Transverse colon (tissue), 3 donors: ENCODE measurements around the gene SNTA1.

Experiments
- EP300 ChIP-seq: sonication (generic); formaldehyde crosslinking; IDR thresholded peaks from one replicate; pipeline ENCODE4 v1.6.1; 2017; ENCODE audit warnings: antibody characterized with exemption, low read depth
- POLR2A ChIP-seq: fragments of 450-650 bp; IDR thresholded peaks from one replicate; pipeline ENCODE4 v1.6.1; 2016; ENCODE audit warnings: antibody characterized with exemption, mild to moderate bottlenecking, moderate library complexity
- TF ChIP-seq, protein P1 (sequence below), 5 experiments: fragments of 200-600 bp in 3 of 5; fragments of 450-650 bp in 2 of 5; sonication (generic) in 3 of 5; IDR thresholded peaks; 1 replicate in 2 of 5; 2 replicates in 3 of 5; pipeline ENCODE4 v1.5.1; 2016 to 2017; ENCODE audit warnings: antibody characterized with exemption in 5 of 5, inconsistent platforms in 3 of 5, mild to moderate bottlenecking in 2 of 5, moderate library complexity in 1 of 5

DNA sequence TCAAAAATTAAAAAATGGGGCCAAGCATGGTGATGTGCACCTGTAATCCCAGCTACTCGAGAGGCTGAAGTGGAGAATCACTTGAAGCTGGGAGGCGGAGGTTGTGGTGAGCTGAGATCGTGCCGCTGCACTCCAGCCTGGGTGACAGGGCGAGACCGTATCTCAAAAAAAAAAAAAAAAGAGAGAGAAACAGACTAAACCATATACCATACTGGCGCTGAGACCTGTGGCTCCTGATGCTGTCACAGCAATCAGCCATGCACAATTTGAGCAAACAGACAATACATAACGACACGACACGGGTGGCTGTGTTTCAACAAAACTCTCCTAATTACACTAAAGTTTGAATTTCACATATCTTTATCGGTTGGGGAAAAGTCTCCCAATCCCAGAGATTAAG, 31.4 kb upstream of the SNTA1 start:
- no peak for TF ChIP-seq EP300
- no peak for TF ChIP-seq POLR2A
- TF ChIP-seq, protein P1, sequence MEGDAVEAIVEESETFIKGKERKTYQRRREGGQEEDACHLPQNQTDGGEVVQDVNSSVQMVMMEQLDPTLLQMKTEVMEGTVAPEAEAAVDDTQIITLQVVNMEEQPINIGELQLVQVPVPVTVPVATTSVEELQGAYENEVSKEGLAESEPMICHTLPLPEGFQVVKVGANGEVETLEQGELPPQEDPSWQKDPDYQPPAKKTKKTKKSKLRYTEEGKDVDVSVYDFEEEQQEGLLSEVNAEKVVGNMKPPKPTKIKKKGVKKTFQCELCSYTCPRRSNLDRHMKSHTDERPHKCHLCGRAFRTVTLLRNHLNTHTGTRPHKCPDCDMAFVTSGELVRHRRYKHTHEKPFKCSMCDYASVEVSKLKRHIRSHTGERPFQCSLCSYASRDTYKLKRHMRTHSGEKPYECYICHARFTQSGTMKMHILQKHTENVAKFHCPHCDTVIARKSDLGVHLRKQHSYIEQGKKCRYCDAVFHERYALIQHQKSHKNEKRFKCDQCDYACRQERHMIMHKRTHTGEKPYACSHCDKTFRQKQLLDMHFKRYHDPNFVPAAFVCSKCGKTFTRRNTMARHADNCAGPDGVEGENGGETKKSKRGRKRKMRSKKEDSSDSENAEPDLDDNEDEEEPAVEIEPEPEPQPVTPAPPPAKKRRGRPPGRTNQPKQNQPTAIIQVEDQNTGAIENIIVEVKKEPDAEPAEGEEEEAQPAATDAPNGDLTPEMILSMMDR (IDR thresholded peaks at IDR 0.05): no peak
